ENCODE results near the gene RBM22. TPM values are rescaled to one million over a fixed set of nuclear protein-coding genes. Genes with fewer than 3 reads are reported as not detected.
A peak's percentile ranks its signal among the peaks of the same experiment; 100 is the strongest.

RBM22 gene
- total and polyA plus RNA-seq, 9 donors: 32.0 to 44.9 (median 40.4) TPM

- Histone ChIP-seq H3K4me1 (ENCODE audit: control insufficient read depth, insufficient read depth, low read length) (peaks cover 85% of the 10 kb centered on the region), H3K27me3 (ENCODE audit: control insufficient read depth, insufficient read depth, low read length) (no peaks in the 10 kb centered on the region), H3K36me3 (ENCODE audit: control insufficient read depth, insufficient read depth, low read length) (peaks cover 28% of the 10 kb centered on the region), H3K4me3 (ENCODE audit: low read length) (no peak overlapping the region), H3K27ac (ENCODE audit: low read length) (peak overlapping the region; percentile 63), H3K9me3 (replicated peaks; ENCODE audit: control insufficient read depth, low read depth, low read length) (no peaks in the 10 kb centered on the region)
- 48% methylated on average over 23 of the region's 25 CpGs for WGBS (ENCODE audit: insufficient coverage)
- DNase-seq: peak; percentile 81
Measured at GRCh38 chr5:150647275-150648251, 53.3 kb downstream of the RBM22 start.

GRCh38 chr5:150645070-150645700 is 55.7 kb downstream of the RBM22 start:
- Histone ChIP-seq H3K27ac (ENCODE audit: low read length) (peak overlapping the region; percentile 17), H3K27me3 (ENCODE audit: control insufficient read depth, insufficient read depth, low read length) (no peaks in the 10 kb centered on the region), H3K4me1 (ENCODE audit: control insufficient read depth, insufficient read depth, low read length) (peaks cover 85% of the 10 kb centered on the region), H3K9me3 (replicated peaks; ENCODE audit: control insufficient read depth, low read depth, low read length) (no peaks in the 10 kb centered on the region), H3K36me3 (ENCODE audit: control insufficient read depth, insufficient read depth, low read length) (peaks cover 20% of the 10 kb centered on the region), H3K4me3 (ENCODE audit: low read length) (no peak overlapping the region)
- peak; percentile 64 for DNase-seq
- 56% methylated on average over 3 of the region's 4 CpGs for WGBS (ENCODE audit: insufficient coverage)

DNA sequence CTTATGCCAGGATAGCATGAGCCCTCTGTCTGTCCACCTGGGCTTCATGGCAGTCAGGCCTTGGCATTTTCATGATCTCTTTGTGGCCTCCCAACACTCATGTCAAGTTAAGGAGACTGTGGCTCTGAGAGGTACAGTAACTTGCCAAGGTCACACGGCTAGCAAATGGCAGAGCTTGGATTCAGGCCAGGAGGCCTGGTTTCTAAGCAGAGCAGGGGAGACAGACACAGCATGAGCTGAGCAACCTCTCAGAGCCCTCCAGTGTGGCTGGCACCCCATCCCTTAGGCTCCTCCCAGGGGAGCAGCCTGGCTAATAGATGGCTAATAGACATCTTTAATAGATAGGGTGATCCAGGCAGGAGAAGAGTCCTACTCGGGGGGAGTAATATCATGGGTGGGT is 56.3 kb downstream of the RBM22 start:
- Histone ChIP-seq H3K4me1 (ENCODE audit: control insufficient read depth, insufficient read depth, low read length) (peaks cover 86% of the 10 kb centered on the region), H3K27ac (ENCODE audit: low read length) (no peak overlapping the region), H3K9me3 (replicated peaks; ENCODE audit: control insufficient read depth, low read depth, low read length) (no peaks in the 10 kb centered on the region), H3K27me3 (ENCODE audit: control insufficient read depth, insufficient read depth, low read length) (no peaks in the 10 kb centered on the region), H3K4me3 (ENCODE audit: low read length) (no peak overlapping the region), H3K36me3 (ENCODE audit: control insufficient read depth, insufficient read depth, low read length) (peaks cover 13% of the 10 kb centered on the region)
- no peak for DNase-seq
- WGBS (ENCODE audit: insufficient coverage): 56% methylated on average over 1 of the region's 2 CpGs

DNA sequence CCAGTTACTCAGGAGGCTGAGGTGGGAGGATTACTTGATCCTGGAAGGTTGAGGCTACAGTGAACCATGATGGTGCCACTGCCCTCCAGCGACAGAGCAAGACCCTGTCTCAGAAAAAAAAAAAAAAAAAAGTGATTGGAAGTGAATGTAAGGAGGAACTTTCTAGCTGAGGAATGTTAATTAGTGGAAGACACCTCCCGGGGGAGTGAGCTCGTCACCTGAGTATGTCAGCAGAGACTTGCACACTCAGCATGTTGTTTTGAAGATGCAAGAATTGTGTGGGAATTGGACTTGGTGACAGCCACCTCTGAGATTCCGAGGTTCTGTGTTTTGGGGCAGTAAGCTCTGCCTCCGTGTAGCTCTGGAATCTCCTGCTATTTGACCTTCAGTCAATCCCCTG is 56.8 kb downstream of the RBM22 start:
- Histone ChIP-seq H3K27me3 (ENCODE audit: control insufficient read depth, insufficient read depth, low read length) (no peaks in the 10 kb centered on the region), H3K4me3 (ENCODE audit: low read length) (no peak overlapping the region), H3K9me3 (replicated peaks; ENCODE audit: control insufficient read depth, low read depth, low read length) (no peaks in the 10 kb centered on the region), H3K36me3 (ENCODE audit: control insufficient read depth, insufficient read depth, low read length) (peaks cover 9% of the 10 kb centered on the region), H3K4me1 (ENCODE audit: control insufficient read depth, insufficient read depth, low read length) (peaks cover 86% of the 10 kb centered on the region), H3K27ac (ENCODE audit: low read length) (no peak overlapping the region)
- 80% methylated on average over 4 of the region's 5 CpGs for WGBS (ENCODE audit: insufficient coverage)
- DNase-seq: no peak

DNA sequence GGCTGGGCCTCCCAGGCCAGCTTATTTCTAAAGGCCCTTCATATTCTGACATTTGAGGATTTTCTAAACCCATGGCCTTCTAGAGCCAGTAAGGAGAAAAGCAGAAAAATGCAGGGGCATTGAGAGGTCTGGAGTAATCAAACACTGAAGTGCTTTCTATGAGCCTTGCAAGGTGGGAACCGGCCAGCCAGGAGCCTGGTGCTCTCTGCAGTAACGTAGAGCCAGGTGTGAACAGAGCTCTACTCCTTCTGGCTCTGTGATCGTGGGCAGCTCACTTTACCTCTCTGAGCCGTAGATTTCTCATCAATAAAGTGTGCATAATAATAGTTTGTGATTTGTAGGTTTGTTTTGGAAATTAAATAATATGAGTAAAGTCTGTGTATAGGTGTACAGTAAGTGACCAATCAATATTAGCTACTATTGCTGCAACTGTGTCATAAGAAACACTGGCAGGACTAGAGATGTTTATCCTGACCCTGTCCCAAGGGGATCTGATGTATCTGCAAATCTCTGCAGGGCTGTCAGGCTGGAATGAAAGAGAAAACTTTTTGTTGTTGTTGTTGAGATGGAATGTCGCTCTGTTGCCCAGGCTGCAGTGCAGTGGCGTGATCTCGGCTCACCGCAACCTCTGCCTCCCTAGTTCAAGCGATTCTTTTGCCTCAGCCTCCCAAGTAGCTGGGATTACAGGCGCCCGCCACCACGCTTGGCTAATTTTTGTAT is 57.7 kb downstream of the RBM22 start:
- 75% methylated on average over 2 of the region's 12 CpGs for WGBS (ENCODE audit: insufficient coverage)
- Histone ChIP-seq H3K36me3 (ENCODE audit: control insufficient read depth, insufficient read depth, low read length) (no peaks in the 10 kb centered on the region), H3K4me1 (ENCODE audit: control insufficient read depth, insufficient read depth, low read length) (peaks cover 78% of the 10 kb centered on the region), H3K27ac (ENCODE audit: low read length) (peak overlapping the region; percentile 81), H3K4me3 (ENCODE audit: low read length) (no peak overlapping the region), H3K9me3 (replicated peaks; ENCODE audit: control insufficient read depth, low read depth, low read length) (no peaks in the 10 kb centered on the region), H3K27me3 (ENCODE audit: control insufficient read depth, insufficient read depth, low read length) (no peaks in the 10 kb centered on the region)
- no peak for DNase-seq

- no peaks in the 10 kb centered on the region for H3K9me3 ChIP-seq (replicated peaks; ENCODE audit: control insufficient read depth, low read depth, low read length)
- WGBS (ENCODE audit: insufficient coverage): 15% methylated on average over 4 of the region's 5 CpGs
- H3K36me3 ChIP-seq (ENCODE audit: control insufficient read depth, insufficient read depth, low read length): no peaks in the 10 kb centered on the region
- H3K27ac ChIP-seq (ENCODE audit: low read length): peak overlapping the region; percentile 81
- peak; percentile 82 for DNase-seq
- no peak overlapping the region for H3K4me3 ChIP-seq (ENCODE audit: low read length)
- H3K27me3 ChIP-seq (ENCODE audit: control insufficient read depth, insufficient read depth, low read length): no peaks in the 10 kb centered on the region
- H3K4me1 ChIP-seq (ENCODE audit: control insufficient read depth, insufficient read depth, low read length): peaks cover 75% of the 10 kb centered on the region
Measured at GRCh38 chr5:150642567-150642927, 58.3 kb downstream of the RBM22 start.

GRCh38 chr5:150641824-150642566 is 58.9 kb downstream of the RBM22 start:
- Histone ChIP-seq H3K36me3 (ENCODE audit: control insufficient read depth, insufficient read depth, low read length) (no peaks in the 10 kb centered on the region), H3K4me3 (ENCODE audit: low read length) (no peak overlapping the region), H3K4me1 (ENCODE audit: control insufficient read depth, insufficient read depth, low read length) (peaks cover 74% of the 10 kb centered on the region), H3K27me3 (ENCODE audit: control insufficient read depth, insufficient read depth, low read length) (no peaks in the 10 kb centered on the region), H3K9me3 (replicated peaks; ENCODE audit: control insufficient read depth, low read depth, low read length) (no peaks in the 10 kb centered on the region), H3K27ac (ENCODE audit: low read length) (peak overlapping the region; percentile 81)
- WGBS (ENCODE audit: insufficient coverage): 90% methylated on average over 2 of the region's 5 CpGs
- no peak for DNase-seq

GRCh38 chr5:150641006-150641570 is 59.8 kb downstream of the RBM22 start:
- Histone ChIP-seq H3K27ac (ENCODE audit: low read length) (peak overlapping the region; percentile 81), H3K36me3 (ENCODE audit: control insufficient read depth, insufficient read depth, low read length) (no peaks in the 10 kb centered on the region), H3K4me1 (ENCODE audit: control insufficient read depth, insufficient read depth, low read length) (peaks cover 82% of the 10 kb centered on the region), H3K4me3 (ENCODE audit: low read length) (no peak overlapping the region), H3K27me3 (ENCODE audit: control insufficient read depth, insufficient read depth, low read length) (no peaks in the 10 kb centered on the region), H3K9me3 (replicated peaks; ENCODE audit: control insufficient read depth, low read depth, low read length) (no peaks in the 10 kb centered on the region)
- 55% methylated on average over 4 of the region's 9 CpGs for WGBS (ENCODE audit: insufficient coverage)
- no peak for DNase-seq
